GM12892 (cell line): ENCODE data around the gene CCR7.

Source experiments
- POLR2A ChIP-seq: IDR thresholded peaks from 2 replicates; pipeline ENCODE4 v1.6.1; 2011; ENCODE audit warnings: low read depth, low read length, control low read depth
- POLR2AphosphoS5 ChIP-seq: IDR thresholded peaks from 2 replicates; pipeline ENCODE4 v1.6.1; 2011; ENCODE audit warnings: low read depth, low read length, control low read depth
- TAF1 ChIP-seq: IDR thresholded peaks from 2 replicates; pipeline ENCODE4 v1.6.1; 2011; ENCODE audit warnings: low read depth, mild to moderate bottlenecking, control low read depth, low read length, borderline replicate concordance

- TF ChIP-seq TAF1 = no peak
- no peak for TF ChIP-seq POLR2AphosphoS5
- TF ChIP-seq POLR2A = no peak
These were observed 14.9 kb upstream of the CCR7 start for GRCh38 chr17:40580140-40580539.
